ENCODE results near the gene CKS2. TPM values are rescaled to one million over a fixed set of nuclear protein-coding genes. Genes with fewer than 3 reads are reported as not detected.
A peak's percentile ranks its signal among the peaks of the same experiment; 100 is the strongest.

The CKS2 gene
- total and polyA plus RNA-seq, 2 experiments from 2014 or later, result 512 to 1,783 TPM

- TF ChIP-seq ZNF462 (CRISPR knock-in tag; IDR thresholded peaks at IDR 0.05), result no peak
- no peak for TF ChIP-seq ZNF331 (CRISPR knock-in tag; IDR thresholded peaks at IDR 0.05; ENCODE audit: low read depth)
- no peak for TF ChIP-seq NANOG (IDR thresholded peaks at IDR 0.05; ENCODE audit: borderline replicate concordance)
- no peak for TF ChIP-seq ZNF114 (CRISPR knock-in tag; IDR thresholded peaks at IDR 0.05)
- no peak for TF ChIP-seq STAT1 (IDR thresholded peaks at IDR 0.05; ENCODE audit: unreplicated experiment)
- no peak for TF ChIP-seq EZH2phosphoT487 (IDR thresholded peaks at IDR 0.05; ENCODE audit: unreplicated experiment)
- TF ChIP-seq EZH2 (IDR thresholded peaks at IDR 0.05; ENCODE audit: low read depth, unreplicated experiment), result no peak
Observed at GRCh38 chr9:89363311-89363670, 52.3 kb downstream of the CKS2 start (continued).

- no peak overlapping the region for H2AFZ ChIP-seq
- Mint-ChIP-seq H3K36me3 (ENCODE audit: low read depth) (peaks cover 33% of the 10 kb centered on the region), H3K27ac (peak overlapping the region; percentile 42; the same call in 1 of the 2 replicates), H3K9me3 (no peaks in the 10 kb centered on the region), H3K27me3 (ENCODE audit: insufficient read depth, low read depth, poor library complexity) (peaks cover 5% of the 10 kb centered on the region), H3K4me3 (no peak overlapping the region), H3K4me1 (no peaks in the 10 kb centered on the region)
- H3K4me2 ChIP-seq, result no peak overlapping the region
- no peaks in the 10 kb centered on the region for H3K79me2 ChIP-seq (replicated peaks; ENCODE audit: insufficient read depth)
- H3K36me3 ChIP-seq (ENCODE audit: insufficient read depth), result peaks cover 23% of the 10 kb centered on the region
- H3K27ac ChIP-seq (ENCODE audit: low read depth), result no peak overlapping the region
- no peaks in the 10 kb centered on the region for H3K4me1 ChIP-seq (ENCODE audit: insufficient read depth)
- H3K4me3 ChIP-seq, result no peak overlapping the region
- no peak for DNase-seq (ENCODE audit: low spot score)
- ATAC-seq, result no peak
- peaks cover 9% of the 10 kb centered on the region; the same call in 1 of the 2 replicates for H4K20me1 ChIP-seq (replicated peaks; ENCODE audit: insufficient read depth)
- H3K27me3 ChIP-seq (ENCODE audit: insufficient read depth), result no peaks in the 10 kb centered on the region
- H3K9me2 ChIP-seq (ENCODE audit: insufficient read depth), result no peaks in the 10 kb centered on the region
- H3F3A ChIP-seq (replicated peaks; ENCODE audit: low read depth), result no peaks in the 10 kb centered on the region
- no peak for TF ChIP-seq EZH2 (IDR thresholded peaks at IDR 0.05; ENCODE audit: low read depth, unreplicated experiment)
- TF ChIP-seq NANOG (IDR thresholded peaks at IDR 0.05; ENCODE audit: borderline replicate concordance), result no peak
- TF ChIP-seq ZNF462 (CRISPR knock-in tag; IDR thresholded peaks at IDR 0.05), result no peak
Observed at GRCh38 chr9:89363921-89364665, 53.1 kb downstream of the CKS2 start.
